Measurements from ENCODE around the gene GAS5.

Gene GAS5

GRCh38 chr1:173856014-173856413, 11.8 kb downstream of the GAS5 start:
- ChIA-PET POLR2A (interaction anchor here (1.5 to 2.6 kb wide), 2 partner anchors 10 to 12 kb away, joined by 6 to 13 read pairs; partner anchors contain the start of genes GAS5 and ZBTB37), CTCF (interaction anchor here (1.0 to 1.8 kb wide), 3 partner anchors 9 to 1113 kb away, joined by 3 to 6 read pairs (median 5); no protein-coding TSS in a partner anchor)
- no peak for TF ChIP-seq CTCF (IDR thresholded peaks at IDR 0.05; ENCODE audit: insufficient read depth, low read length, missing control alignments)
- DNase-seq (ENCODE audit: low read depth, low spot score), result no peak
- H3K4me3 ChIP-seq (ENCODE audit: low read depth, low read length), result no peak overlapping the region

- ChIA-PET POLR2A (interaction anchor here (1.1 to 2.3 kb wide), 3 partner anchors 10 to 15 kb away, joined by 4 to 8 read pairs (median 5); partner anchors contain the start of genes GAS5 and ZBTB37), CTCF (interaction anchor here (0.8 to 1.4 kb wide), 2 partner anchors 27 to 422 kb away, joined by 3 to 4 read pairs; no protein-coding TSS in a partner anchor)
- DNase-seq (ENCODE audit: low read depth, low spot score), result peak; percentile 28
- H3K4me3 ChIP-seq (ENCODE audit: low read depth, low read length), result no peak overlapping the region
- TF ChIP-seq CTCF (IDR thresholded peaks at IDR 0.05; ENCODE audit: insufficient read depth, low read length, missing control alignments), result no peak
Measured at GRCh38 chr1:173853074-173853473, 14.7 kb downstream of the GAS5 start.

- ChIA-PET POLR2A (interaction anchor here (0.8 to 2.3 kb wide), 4 partner anchors 9 to 28 kb away, joined by 3 to 8 read pairs (median 6); partner anchors contain the start of genes CENPL, DARS2, GAS5 and ZBTB37), CTCF (interaction anchor here (0.8 to 1.8 kb wide), 8 partner anchors 10 to 1111 kb away, joined by 3 to 7 read pairs (median 4); no protein-coding TSS in a partner anchor)
- TF ChIP-seq CTCF (IDR thresholded peaks at IDR 0.05; ENCODE audit: insufficient read depth, low read length, missing control alignments), result no peak
- no peak for DNase-seq (ENCODE audit: low read depth, low spot score)
- H3K4me3 ChIP-seq (ENCODE audit: low read depth, low read length), result no peak overlapping the region
Measured at GRCh38 chr1:173852105-173852504, 15.7 kb downstream of the GAS5 start.

GRCh38 chr1:173832748-173833147, 35.0 kb downstream of the GAS5 start:
- no peak for TF ChIP-seq CTCF (IDR thresholded peaks at IDR 0.05; ENCODE audit: insufficient read depth, low read length, missing control alignments)
- DNase-seq (ENCODE audit: low read depth, low spot score), result no peak
- POLR2A ChIA-PET, result no interaction called here
- CTCF ChIA-PET, result no interaction called here
- H3K4me3 ChIP-seq (ENCODE audit: low read depth, low read length), result no peak overlapping the region

- no peak for DNase-seq (ENCODE audit: low read depth, low spot score)
- TF ChIP-seq CTCF (IDR thresholded peaks at IDR 0.05; ENCODE audit: insufficient read depth, low read length, missing control alignments), result no peak
- ChIA-PET POLR2A (no interaction called here), CTCF (interaction anchor here (1.7 to 9.1 kb wide), 2 partner anchors 397 to 403 kb away, joined by 4 to 69 read pairs; no protein-coding TSS in a partner anchor)
- H3K4me3 ChIP-seq (ENCODE audit: low read depth, low read length), result no peak overlapping the region
Measured at GRCh38 chr1:173827611-173828010, 40.2 kb downstream of the GAS5 start.

- CTCF ChIA-PET, result interaction anchor here (0.7 to 9.1 kb wide), 12 partner anchors 10 to 1082 kb away, joined by 3 to 69 read pairs (median 4); no protein-coding TSS in a partner anchor
- peak within 1 kb of the TSS; percentile 97 for H3K4me3 ChIP-seq (ENCODE audit: low read depth, low read length)
- DNase-seq (ENCODE audit: low read depth, low spot score), result peak; percentile 90
- POLR2A ChIA-PET, result interaction anchor here (0.6 to 2.4 kb wide), 6 partner anchors 16 to 419 kb away, joined by 3 to 12 read pairs (median 3); partner anchors contain the start of genes GAS5 and ZBTB37
- TF ChIP-seq CTCF (IDR thresholded peaks at IDR 0.05; ENCODE audit: insufficient read depth, low read length, missing control alignments), result no peak
Measured at GRCh38 chr1:173824315-173825081, 43.3 kb downstream of the GAS5 start, which contains the start of the genes CENPL and DARS2. Gene CENPL (minus strand): TSS chr1:173824883. CDS start chr1:173811299, 13,584 bp downstream. Gene DARS2 (plus strand): TSS chr1:173824673. CDS start chr1:173825230, 557 bp downstream.

All from AG04449 (cell line).